ENCODE results near the gene CHST3.
"Not testable (repeated sequence)": the region's sequence is repeated elsewhere in the genome, so short reads cannot be mapped to it uniquely, and the experiment has no call there.

The CHST3 gene

GRCh38 chr10:71952745-71953144 lies 11.4 kb upstream of the CHST3 start:
- DNase-seq, result no peak

- no peak for DNase-seq
Observed at GRCh38 chr10:71957546-71958275, 6.5 kb upstream of the CHST3 start.

- no peak for DNase-seq
Observed at GRCh38 chr10:71959526-71959925, 4.7 kb upstream of the CHST3 start.

GRCh38 chr10:71961831-71962230 lies 2.4 kb upstream of the CHST3 start:
- DNase-seq, result no peak

- DNase-seq, result no peak
Observed at GRCh38 chr10:71962901-71963300, 1.3 kb upstream of the CHST3 start.

- DNase-seq, result no peak
Observed at GRCh38 chr10:71963351-71964097, 671 bp upstream of the CHST3 start.

- no peak for DNase-seq
Observed at GRCh38 chr10:71964743-71965515, 734 bp downstream of the CHST3 start.

- no peak for DNase-seq
Observed at GRCh38 chr10:71965623-71966022, 1.4 kb downstream of the CHST3 start.

GRCh38 chr10:71966046-71967004 lies 2.1 kb downstream of the CHST3 start:
- DNase-seq, result no peak

- DNase-seq, result not testable (repeated sequence)
Observed at GRCh38 chr10:71967958-71968357, 3.8 kb downstream of the CHST3 start.

- DNase-seq, result no peak
Observed at GRCh38 chr10:71968553-71969474, 4.6 kb downstream of the CHST3 start.

GRCh38 chr10:71969929-71970328 lies 5.7 kb downstream of the CHST3 start:
- DNase-seq, result no peak

GRCh38 chr10:71970331-71970730 lies 6.1 kb downstream of the CHST3 start:
- DNase-seq, result no peak

- no peak for DNase-seq
Observed at GRCh38 chr10:71970869-71971268, 6.7 kb downstream of the CHST3 start.

- no peak for DNase-seq
Observed at GRCh38 chr10:71971311-71971731, 7.1 kb downstream of the CHST3 start.

- no peak for DNase-seq
Observed at GRCh38 chr10:71971769-71972555, 7.8 kb downstream of the CHST3 start.

GRCh38 chr10:71972746-71973695 lies 8.8 kb downstream of the CHST3 start:
- DNase-seq, result no peak

GRCh38 chr10:71973777-71974488 lies 9.7 kb downstream of the CHST3 start:
- DNase-seq, result no peak

Measured in SHP77 treated with DMSO at 0.1 percent for 48 hours (cell line).